ENCODE results near the gene NDUFS6.

Gene NDUFS6

GRCh38 chr5:1795506-1795905, 5.7 kb upstream of the NDUFS6 start:
- POLR2A ChIA-PET = interaction anchor here (0.6 kb wide), 1 partner anchor 92 kb away, joined by 7 read pairs; no protein-coding TSS in a partner anchor
- CTCF ChIA-PET = no interaction called here
- H3K4me1 ChIP-seq (ENCODE audit: control insufficient read depth, insufficient read depth, low read length) = peaks cover 7% of the 10 kb centered on the region
- H3K4me3 ChIP-seq (ENCODE audit: low read depth, low read length) = no peak overlapping the region
- peaks cover 3 to 32% of the 10 kb centered on the region in 2 experiments; a peak in 2 of 3 replicates for H3K36me3 ChIP-seq (ENCODE audit: control insufficient read depth in 2 of 2, insufficient read depth in 1 of 2, low read length in 2 of 2)
- H3K27ac ChIP-seq (ENCODE audit: extremely low read depth, low read depth, low read length) = no peak overlapping the region
- TF ChIP-seq ZNF830 (tag by site-specific recombination; IDR thresholded peaks at IDR 0.05; ENCODE audit: low read depth) (no peak), ZNF513 (tag by site-specific recombination; IDR thresholded peaks at IDR 0.05) (no peak), ZSCAN5A (tag by site-specific recombination; IDR thresholded peaks at IDR 0.05) (no peak), ZNF473 (tag by site-specific recombination; IDR thresholded peaks at IDR 0.05) (no peak), OVOL3 (tag by site-specific recombination; IDR thresholded peaks at IDR 0.05) (no peak), ZNF146 (tag by site-specific recombination; IDR thresholded peaks at IDR 0.05) (no peak), EGR2 (tag by site-specific recombination; IDR thresholded peaks at IDR 0.05; ENCODE audit: low read depth) (no peak), ZBTB10 (tag by site-specific recombination; IDR thresholded peaks at IDR 0.05) (no peak), ZXDB (tag by site-specific recombination; IDR thresholded peaks at IDR 0.05) (no peak), SP3 (tag by site-specific recombination; IDR thresholded peaks at IDR 0.05) (no peak), ZNF580 (tag by site-specific recombination; IDR thresholded peaks at IDR 0.05) (no peak)
- TF ChIP-seq, protein P1, sequence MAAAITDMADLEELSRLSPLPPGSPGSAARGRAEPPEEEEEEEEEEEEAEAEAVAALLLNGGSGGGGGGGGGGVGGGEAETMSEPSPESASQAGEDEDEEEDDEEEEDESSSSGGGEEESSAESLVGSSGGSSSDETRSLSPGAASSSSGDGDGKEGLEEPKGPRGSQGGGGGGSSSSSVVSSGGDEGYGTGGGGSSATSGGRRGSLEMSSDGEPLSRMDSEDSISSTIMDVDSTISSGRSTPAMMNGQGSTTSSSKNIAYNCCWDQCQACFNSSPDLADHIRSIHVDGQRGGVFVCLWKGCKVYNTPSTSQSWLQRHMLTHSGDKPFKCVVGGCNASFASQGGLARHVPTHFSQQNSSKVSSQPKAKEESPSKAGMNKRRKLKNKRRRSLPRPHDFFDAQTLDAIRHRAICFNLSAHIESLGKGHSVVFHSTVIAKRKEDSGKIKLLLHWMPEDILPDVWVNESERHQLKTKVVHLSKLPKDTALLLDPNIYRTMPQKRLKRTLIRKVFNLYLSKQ (tag by site-specific recombination; IDR thresholded peaks at IDR 0.05; ENCODE audit: borderline replicate concordance) = no peak
- no peaks in the 10 kb centered on the region for H3K9me3 ChIP-seq (ENCODE audit: control insufficient read depth, insufficient read depth, low read depth, low read length)

DNA sequence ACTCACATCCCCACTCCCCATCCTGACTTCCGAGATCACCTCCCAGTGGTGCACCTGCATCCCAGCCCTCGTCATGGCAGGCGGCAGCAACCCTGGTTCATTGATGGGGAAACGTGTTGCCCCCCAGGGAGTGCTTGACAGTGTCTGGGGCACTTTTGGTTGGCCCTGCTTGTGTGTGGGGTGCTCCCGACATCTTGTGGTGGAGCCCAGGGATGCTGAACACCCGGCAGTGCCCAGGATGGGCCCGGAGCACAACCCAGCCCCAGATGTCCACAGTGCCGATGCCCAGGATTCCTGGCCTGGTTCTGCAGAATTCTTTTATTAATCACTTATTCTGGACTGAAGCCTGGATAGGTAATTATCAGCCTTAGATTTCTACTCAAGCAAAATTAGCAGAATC, 5.3 kb upstream of the NDUFS6 start:
- Histone ChIP-seq H3K4me3 (ENCODE audit: low read depth, low read length) (no peak overlapping the region), H3K27ac (ENCODE audit: extremely low read depth, low read depth, low read length) (no peak overlapping the region), H3K36me3 (ENCODE audit: control insufficient read depth in 2 of 2, insufficient read depth in 1 of 2, low read length in 2 of 2) (peaks cover 3 to 32% of the 10 kb centered on the region in 2 experiments; a peak in 2 of 3 replicates), H3K4me1 (ENCODE audit: control insufficient read depth, insufficient read depth, low read length) (peaks cover 10% of the 10 kb centered on the region), H3K9me3 (ENCODE audit: control insufficient read depth, insufficient read depth, low read depth, low read length) (no peaks in the 10 kb centered on the region)
- POLR2A ChIA-PET = interaction anchor here (0.6 kb wide), 1 partner anchor 91 kb away, joined by 7 read pairs; no protein-coding TSS in a partner anchor
- CTCF ChIA-PET = no interaction called here
- TF ChIP-seq ZNF76 (tag by site-specific recombination; IDR thresholded peaks at IDR 0.05; ENCODE audit: borderline replicate concordance, low read depth) (no peak), INSM2 (tag by site-specific recombination; IDR thresholded peaks at IDR 0.05) (no peak), SETDB1 (IDR thresholded peaks at IDR 0.05; ENCODE audit: insufficient read length, low read length) (no peak), ZBTB7A (tag by site-specific recombination; IDR thresholded peaks at IDR 0.05; ENCODE audit: low read depth) (no peak), ZNF768 (tag by site-specific recombination; IDR thresholded peaks at IDR 0.05) (no peak), REST (tag by site-specific recombination; IDR thresholded peaks at IDR 0.05) (no peak)
